Superior temporal gyrus (tissue), 1 donor: Measurements from ENCODE around the gene FAM193A.
"Not testable (repeated sequence)": the region's sequence is repeated elsewhere in the genome, so short reads cannot be mapped to it uniquely, and the experiment has no call there.

Experiments
- DNase-seq: peaks from one replicate; pipeline ENCODE4 v3.0.0-alpha.2; 2016; ENCODE audit errors: extremely low spot score

The FAM193A gene

GRCh38 chr4:2651998-2652397 lies 115.6 kb downstream of the FAM193A start:
- no peak for DNase-seq

GRCh38 chr4:2652415-2653160 lies 116.1 kb downstream of the FAM193A start:
- DNase-seq, result no peak

- no peak for DNase-seq
These were observed 124.3 kb downstream of the FAM193A start for GRCh38 chr4:2660596-2661211.

GRCh38 chr4:2662598-2662997 lies 126.2 kb downstream of the FAM193A start:
- DNase-seq, result no peak

GRCh38 chr4:2663275-2663674 lies 126.8 kb downstream of the FAM193A start:
- DNase-seq, result no peak

GRCh38 chr4:2666722-2667247 lies 130.3 kb downstream of the FAM193A start:
- no peak for DNase-seq

- no peak for DNase-seq
These were observed 131.0 kb downstream of the FAM193A start for GRCh38 chr4:2667428-2667827.

GRCh38 chr4:2671267-2671895 lies 134.9 kb downstream of the FAM193A start:
- no peak for DNase-seq

- DNase-seq, result no peak
These were observed 135.6 kb downstream of the FAM193A start for GRCh38 chr4:2672082-2672481.

- no peak for DNase-seq
These were observed 136.3 kb downstream of the FAM193A start for GRCh38 chr4:2672700-2673099.

- no peak for DNase-seq
These were observed 136.7 kb downstream of the FAM193A start for GRCh38 chr4:2673157-2673556.

GRCh38 chr4:2679762-2680161 lies 143.3 kb downstream of the FAM193A start:
- DNase-seq, result not testable (repeated sequence)

GRCh38 chr4:2684486-2684885 lies 148.0 kb downstream of the FAM193A start:
- no peak for DNase-seq

GRCh38 chr4:2685541-2685940 lies 149.1 kb downstream of the FAM193A start:
- DNase-seq, result no peak

GRCh38 chr4:2686379-2687265 lies 150.2 kb downstream of the FAM193A start:
- no peak for DNase-seq

- no peak for DNase-seq
These were observed 151.8 kb downstream of the FAM193A start for GRCh38 chr4:2688281-2688680.

GRCh38 chr4:2688697-2689096 lies 152.2 kb downstream of the FAM193A start:
- no peak for DNase-seq

- no peak for DNase-seq
These were observed 152.7 kb downstream of the FAM193A start for GRCh38 chr4:2689114-2689513.

- DNase-seq, result no peak
These were observed 153.6 kb downstream of the FAM193A start for GRCh38 chr4:2689825-2690700.

- DNase-seq, result no peak
These were observed 154.9 kb downstream of the FAM193A start for GRCh38 chr4:2691313-2691712.

- no peak for DNase-seq
These were observed 155.5 kb downstream of the FAM193A start for GRCh38 chr4:2691952-2692435.
